ENCODE results near the gene SAMD10. TPM values are rescaled to one million over a fixed set of nuclear protein-coding genes. Genes with fewer than 3 reads are reported as not detected.

SAMD10 gene
- total RNA-seq = 3.8 to 4.7 TPM (median 4.3 TPM) in 3 replicates
- long read RNA-seq, partial matches to known transcripts = 0 of 5 reads
- long read RNA-seq, other reads (novel, unspliced or antisense) = 3 of 5 reads

GRCh38 chr20:63979557-63980316, at the start of gene SAMD10:
SAMD10 (minus strand) TSS chr20:63979642; CDS start chr20:63979467, 175 bp downstream.
- H3K4me1 Mint-ChIP-seq (ENCODE audit: low read depth) = peaks cover 43% of the 10 kb centered on the region

GRCh38 chr20:64027981-64028685, 48.7 kb upstream of the SAMD10 start:
- Mint-ChIP-seq H3K9me3 (ENCODE audit: low read depth) (no peaks in the 10 kb centered on the region), H3K4me1 (ENCODE audit: low read depth) (no peaks in the 10 kb centered on the region), H3K27me3 (ENCODE audit: low read depth) (no peaks in the 10 kb centered on the region), H3K27ac (ENCODE audit: unreplicated experiment) (no peak overlapping the region), H3K4me3 (ENCODE audit: unreplicated experiment) (no peak overlapping the region), H3K36me3 (ENCODE audit: low read depth) (peaks cover 40% of the 10 kb centered on the region)
- no peak for TF ChIP-seq CTCF (IDR thresholded peaks at IDR 0.05)
- no peak for DNase-seq (ENCODE audit: low spot score)

More at GRCh38 chr20:63979557-63980316, at the start of gene SAMD10:
- peak within 1 kb of the TSS; percentile 64 for H3K27ac Mint-ChIP-seq (ENCODE audit: unreplicated experiment)
- no peaks in the 10 kb centered on the region for H3K27me3 Mint-ChIP-seq (ENCODE audit: low read depth)
- H3K36me3 Mint-ChIP-seq (ENCODE audit: low read depth) = peaks cover 7% of the 10 kb centered on the region
- TF ChIP-seq CTCF (IDR thresholded peaks at IDR 0.05) = peak; percentile 29
- DNase-seq (ENCODE audit: low spot score) = no peak
- H3K9me3 Mint-ChIP-seq (ENCODE audit: low read depth) = no peaks in the 10 kb centered on the region
- H3K4me3 Mint-ChIP-seq (ENCODE audit: unreplicated experiment) = peak within 1 kb of the TSS; percentile 75

- H3K36me3 Mint-ChIP-seq (ENCODE audit: low read depth) = peaks cover 39% of the 10 kb centered on the region
Observed at GRCh38 chr20:64025826-64026412, 46.5 kb upstream of the SAMD10 start.

GRCh38 chr20:64025101-64025825, 45.8 kb upstream of the SAMD10 start:
- Mint-ChIP-seq H3K27me3 (ENCODE audit: low read depth) (no peaks in the 10 kb centered on the region), H3K27ac (ENCODE audit: unreplicated experiment) (no peak overlapping the region), H3K9me3 (ENCODE audit: low read depth) (no peaks in the 10 kb centered on the region), H3K36me3 (ENCODE audit: low read depth) (peaks cover 35% of the 10 kb centered on the region), H3K4me3 (ENCODE audit: unreplicated experiment) (no peak overlapping the region), H3K4me1 (ENCODE audit: low read depth) (no peaks in the 10 kb centered on the region)
- no peak for DNase-seq (ENCODE audit: low spot score)
- no peak for TF ChIP-seq CTCF (IDR thresholded peaks at IDR 0.05)

More at GRCh38 chr20:64025826-64026412, 46.5 kb upstream of the SAMD10 start:
- no peaks in the 10 kb centered on the region for H3K9me3 Mint-ChIP-seq (ENCODE audit: low read depth)
- no peak overlapping the region for H3K27ac Mint-ChIP-seq (ENCODE audit: unreplicated experiment)
- H3K27me3 Mint-ChIP-seq (ENCODE audit: low read depth) = no peaks in the 10 kb centered on the region
- DNase-seq (ENCODE audit: low spot score) = no peak
- no peak overlapping the region for H3K4me3 Mint-ChIP-seq (ENCODE audit: unreplicated experiment)
- TF ChIP-seq CTCF (IDR thresholded peaks at IDR 0.05) = no peak
- H3K4me1 Mint-ChIP-seq (ENCODE audit: low read depth) = no peaks in the 10 kb centered on the region

Measured in chondrocyte (in vitro differentiated cells).